Activated T-cell treated with anti-CD3 and anti-CD28 coated beads for 1 hour (primary cell): ENCODE measurements around the gene DCAF17.
"Not testable (repeated sequence)": the region's sequence is repeated elsewhere in the genome, so short reads cannot be mapped to it uniquely, and the experiment has no call there.

Source experiments
- DNase-seq: peaks from one replicate; pipeline ENCODE4 v3.0.0-alpha.2; 2020; ENCODE audit warnings: low read depth

The DCAF17 gene

DNA sequence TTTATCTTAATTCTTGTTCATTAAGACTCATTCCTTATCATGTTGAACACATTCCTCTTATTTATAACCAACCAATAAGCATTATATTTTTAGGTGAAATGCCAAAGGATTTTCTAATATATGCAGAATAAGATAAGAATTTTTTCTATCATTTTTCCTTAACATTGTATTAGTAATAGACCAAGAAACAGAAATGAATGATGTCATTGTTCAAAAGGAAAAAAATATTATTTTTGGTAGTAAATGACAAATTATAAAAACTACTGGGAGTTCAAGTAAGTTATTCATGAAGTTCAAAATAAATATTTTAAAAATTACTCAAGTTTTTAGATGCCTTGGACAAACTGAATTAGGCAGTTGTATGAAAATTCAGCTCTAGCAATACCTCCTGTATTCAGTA is 25.5 kb downstream of the DCAF17 start:
- DNase-seq: no peak

GRCh38 chr2:171460537-171460936 is 26.5 kb downstream of the DCAF17 start:
- DNase-seq: no peak

DNA sequence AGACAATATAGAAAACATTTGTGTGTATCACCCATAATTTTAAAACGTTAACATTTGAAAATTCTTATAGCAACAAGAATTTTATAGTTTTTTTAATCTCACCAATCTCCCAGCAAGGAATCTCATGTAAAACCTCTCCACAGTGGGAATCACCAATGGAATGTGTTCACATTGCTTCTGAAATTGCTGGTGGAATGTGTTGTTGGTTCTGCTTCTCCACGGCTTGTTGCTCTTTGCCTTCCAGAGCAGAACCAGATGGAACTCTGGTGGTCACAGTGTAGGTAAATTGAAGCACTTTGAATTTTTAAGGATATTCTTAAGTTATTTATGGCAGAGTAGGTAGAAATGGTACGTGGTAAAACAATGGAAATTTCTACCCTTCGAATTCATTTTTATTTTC is 35.1 kb downstream of the DCAF17 start:
- no peak for DNase-seq

DNA sequence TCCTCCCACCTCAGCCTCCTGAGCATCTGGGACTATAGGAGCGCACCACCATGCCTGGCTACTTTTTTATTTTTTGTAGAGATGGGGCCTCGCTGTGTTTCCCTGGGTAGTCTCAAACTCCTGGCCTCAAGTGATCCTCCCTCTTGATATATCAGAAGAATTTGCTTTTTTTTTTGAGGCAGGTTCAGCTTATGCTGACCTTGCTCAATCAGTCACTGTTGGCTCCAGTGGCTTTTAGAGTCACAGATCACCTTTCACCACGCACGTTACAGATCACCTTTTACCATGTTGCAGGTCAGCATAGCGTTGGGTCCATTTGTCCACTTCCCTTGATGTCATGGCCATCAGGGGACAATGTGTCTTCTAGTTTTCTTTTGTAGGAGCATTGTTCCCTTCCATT is 36.1 kb downstream of the DCAF17 start:
- no peak for DNase-seq

DNA sequence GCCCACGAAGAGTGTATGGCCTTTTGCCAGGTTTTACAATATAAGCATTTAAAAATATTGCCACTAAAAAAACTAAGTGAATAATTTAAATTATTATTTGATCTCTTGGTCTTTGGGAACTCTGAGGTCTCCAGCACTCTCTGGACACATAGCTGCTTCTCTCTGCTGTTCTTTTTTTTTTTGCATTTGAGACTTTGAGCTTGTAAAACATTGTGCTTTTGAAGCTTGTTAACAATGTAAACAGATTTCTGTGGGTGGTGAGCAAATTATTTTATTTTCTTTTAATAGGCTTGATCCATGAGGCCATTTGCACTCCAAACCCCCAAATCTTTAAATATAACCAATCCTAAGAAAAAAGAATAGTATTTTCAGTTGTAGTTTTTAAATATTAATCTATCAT is 42.0 kb downstream of the DCAF17 start:
- no peak for DNase-seq

DNA sequence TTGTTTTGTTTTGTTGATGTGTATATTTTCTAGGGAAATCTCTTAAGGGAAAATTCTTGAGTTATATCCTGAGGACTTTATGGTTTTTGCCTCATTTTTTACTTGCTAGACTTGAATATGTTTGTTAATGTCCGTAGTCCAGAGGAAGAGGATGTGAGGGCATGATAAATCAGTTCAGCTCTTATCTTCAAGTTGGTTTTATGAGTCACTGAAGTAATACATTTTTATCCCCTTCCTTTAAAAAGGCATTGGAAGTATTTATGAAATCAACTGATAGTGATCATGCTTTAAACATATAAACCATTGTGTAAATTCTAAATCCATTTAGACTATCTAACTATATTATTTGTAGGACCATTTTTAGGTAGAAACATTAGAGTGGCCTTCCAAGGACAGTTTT is 44.3 kb downstream of the DCAF17 start:
- no peak for DNase-seq

DNA sequence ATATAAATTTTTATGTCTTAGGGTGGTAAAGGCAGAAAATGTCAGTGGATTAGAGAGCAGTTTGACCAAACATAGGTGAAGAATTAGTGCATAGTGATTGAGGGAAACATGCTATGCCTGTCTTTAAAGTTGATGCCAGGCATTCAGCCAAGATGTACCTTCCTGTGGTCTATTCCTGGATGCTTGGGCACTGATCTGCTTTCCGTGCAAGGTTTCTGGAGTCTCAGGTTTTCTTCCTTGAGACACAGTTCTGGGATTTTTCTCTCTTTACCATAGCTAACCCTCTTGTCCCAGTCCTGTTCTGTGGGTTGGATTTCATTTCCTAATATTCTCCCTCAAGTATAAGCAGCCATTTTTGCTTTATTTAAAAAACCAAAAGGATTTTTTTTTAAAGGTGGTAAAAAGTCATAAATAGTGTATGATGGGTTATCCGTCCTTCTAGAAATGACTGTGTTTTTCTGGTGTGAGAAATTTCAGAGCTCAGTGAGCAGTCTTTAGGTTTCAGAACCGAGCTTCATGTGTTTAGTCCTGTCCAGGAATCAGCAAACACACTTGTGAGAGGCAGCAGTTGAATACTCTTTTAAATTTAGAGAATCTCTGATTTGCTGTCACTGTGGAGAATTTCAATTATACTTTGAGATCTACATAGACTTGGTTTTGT is 45.3 kb downstream of the DCAF17 start:
- no peak for DNase-seq

DNA sequence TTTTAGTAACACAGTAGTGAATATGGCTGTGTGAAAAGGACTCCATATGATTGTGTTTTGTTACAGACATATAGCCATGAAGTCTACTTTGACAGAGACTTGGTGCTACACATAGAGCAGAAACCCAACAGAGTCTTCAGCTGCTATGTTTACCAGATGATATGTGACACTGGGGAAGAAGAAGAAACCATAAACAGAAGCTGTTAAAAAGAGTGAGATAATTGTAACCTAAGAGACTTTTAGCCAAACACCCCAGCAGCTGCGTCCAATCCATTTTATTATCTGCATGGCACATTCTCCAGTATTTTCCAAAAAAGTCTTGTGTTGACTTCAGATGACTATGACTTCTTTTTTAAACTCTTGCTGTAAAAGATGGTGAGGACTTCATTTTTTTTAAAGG is 46.9 kb downstream of the DCAF17 start:
- DNase-seq: no peak

DNA sequence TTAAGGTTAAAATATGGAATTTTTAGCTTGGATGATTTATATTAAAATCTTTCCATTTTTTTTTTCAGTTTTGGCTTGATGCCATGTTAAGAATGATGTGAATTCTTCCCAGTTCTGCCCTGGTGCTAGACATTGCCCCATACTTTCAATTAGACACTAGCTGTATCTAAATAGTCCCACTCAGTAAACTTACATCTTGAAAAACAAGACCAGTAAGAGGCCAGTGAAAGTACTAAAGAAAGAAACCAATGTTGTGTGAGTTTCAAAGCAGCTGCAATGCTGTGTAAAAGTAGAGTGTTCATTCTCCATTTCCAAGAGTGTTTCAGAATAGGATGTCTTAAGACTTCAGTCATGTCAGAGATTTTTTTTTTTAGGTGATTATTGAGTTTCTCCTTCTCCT is 48.3 kb downstream of the DCAF17 start:
- DNase-seq: no peak

GRCh38 chr2:171482877-171483276 is 48.9 kb downstream of the DCAF17 start:
- no peak for DNase-seq

DNA sequence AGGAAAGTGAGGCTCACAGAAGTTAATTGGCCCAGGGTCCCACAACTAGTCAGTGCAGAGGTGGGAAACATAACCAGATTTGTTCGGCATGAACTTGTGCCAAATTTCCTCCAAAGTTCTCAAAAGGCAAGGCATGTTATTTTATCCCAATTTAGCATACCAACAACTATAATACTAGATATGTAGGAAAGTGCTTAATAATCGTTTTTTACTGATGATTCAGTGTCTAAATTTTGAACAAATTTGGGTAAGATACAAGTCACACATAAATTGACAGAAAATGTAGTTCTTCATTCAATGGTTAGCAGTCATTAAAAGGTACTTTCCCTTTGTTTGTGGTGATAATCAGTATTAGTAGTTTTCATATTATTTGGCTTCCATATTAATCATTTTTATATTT is 49.8 kb downstream of the DCAF17 start:
- no peak for DNase-seq

DNA sequence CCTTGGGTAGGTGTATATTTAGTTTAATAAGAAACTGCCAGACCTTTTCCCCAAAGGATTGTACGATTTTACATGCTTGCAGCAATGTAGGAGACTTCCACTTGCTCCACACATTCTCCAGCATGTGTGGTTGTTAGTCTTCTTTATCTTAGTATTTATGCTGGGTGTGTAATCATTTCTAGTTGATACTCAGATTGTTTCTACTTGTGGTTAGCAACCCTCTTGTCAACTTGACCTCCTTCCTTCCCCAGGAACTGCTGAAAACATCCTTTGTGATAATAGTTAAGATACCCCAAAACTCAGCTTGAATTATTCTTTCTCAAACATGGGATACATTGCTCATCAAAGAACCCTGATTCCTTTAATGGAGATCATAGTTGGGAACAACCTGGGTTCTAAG is 51.1 kb downstream of the DCAF17 start:
- no peak for DNase-seq

DNA sequence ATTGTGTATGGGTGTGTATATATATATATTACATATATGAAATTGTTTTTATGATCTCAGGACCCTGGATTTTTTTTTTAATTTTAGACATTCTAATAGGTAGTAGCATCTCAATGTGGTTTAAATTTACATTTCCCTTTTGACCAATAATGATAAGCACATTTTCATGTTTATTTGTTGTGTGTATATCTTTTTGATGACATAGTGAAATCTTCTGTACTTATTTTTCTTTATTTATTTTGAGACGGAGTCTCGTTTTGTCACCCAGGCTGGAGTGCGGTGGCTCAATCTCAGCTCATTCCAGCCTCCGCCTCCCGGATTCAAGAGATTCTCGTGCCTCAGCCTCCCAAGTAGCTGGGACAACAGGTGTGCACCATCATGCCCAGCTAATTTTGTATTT is 53.2 kb downstream of the DCAF17 start:
- DNase-seq: no peak

- DNase-seq: no peak
These were observed 53.8 kb downstream of the DCAF17 start for GRCh38 chr2:171487803-171488259.

DNA sequence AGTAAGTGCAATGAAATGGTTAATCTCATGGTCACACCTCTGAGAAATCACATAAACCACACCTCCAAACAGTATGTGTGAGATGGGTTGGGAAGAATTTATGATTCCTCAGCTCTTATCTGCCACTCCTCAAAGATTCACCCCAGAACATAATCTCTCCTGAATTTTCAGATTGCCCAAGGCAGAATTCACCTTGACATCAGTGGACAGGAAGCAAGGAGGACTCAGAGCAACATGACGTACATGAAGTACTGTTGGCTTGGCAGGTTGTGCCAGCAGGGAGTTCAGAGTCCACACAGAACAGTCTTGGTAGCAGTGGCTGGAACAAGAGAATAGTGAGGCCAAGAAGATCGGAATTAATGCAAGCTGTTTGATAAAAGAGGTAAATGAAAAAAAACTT is 56.6 kb downstream of the DCAF17 start:
- DNase-seq: no peak

- DNase-seq: no peak
These were observed 57.3 kb downstream of the DCAF17 start for GRCh38 chr2:171491292-171491691.

- DNase-seq: no peak
These were observed 58.6 kb downstream of the DCAF17 start for GRCh38 chr2:171492664-171493063.

GRCh38 chr2:171497664-171498063 is 63.6 kb downstream of the DCAF17 start:
- not testable (repeated sequence) for DNase-seq

DNA sequence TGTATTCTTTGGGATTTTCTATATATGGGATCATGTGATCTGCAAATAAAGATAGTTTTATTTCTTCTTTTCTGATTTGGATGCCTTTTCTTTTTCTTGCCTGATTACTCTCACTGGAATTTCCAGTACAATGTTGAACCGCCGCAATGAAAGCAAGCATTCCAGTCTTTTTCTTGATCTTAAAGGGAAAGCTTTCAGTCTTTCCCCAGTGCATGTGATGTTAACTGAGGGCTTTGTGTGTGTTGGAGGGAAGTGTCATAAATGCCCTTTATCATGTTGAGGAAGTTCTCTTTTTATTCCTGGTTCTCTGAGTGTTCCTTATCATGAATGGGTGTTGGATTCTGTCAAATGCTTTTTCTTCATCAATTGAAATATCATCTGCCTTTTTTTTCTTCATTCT is 71.3 kb downstream of the DCAF17 start:
- no peak for DNase-seq

DNA sequence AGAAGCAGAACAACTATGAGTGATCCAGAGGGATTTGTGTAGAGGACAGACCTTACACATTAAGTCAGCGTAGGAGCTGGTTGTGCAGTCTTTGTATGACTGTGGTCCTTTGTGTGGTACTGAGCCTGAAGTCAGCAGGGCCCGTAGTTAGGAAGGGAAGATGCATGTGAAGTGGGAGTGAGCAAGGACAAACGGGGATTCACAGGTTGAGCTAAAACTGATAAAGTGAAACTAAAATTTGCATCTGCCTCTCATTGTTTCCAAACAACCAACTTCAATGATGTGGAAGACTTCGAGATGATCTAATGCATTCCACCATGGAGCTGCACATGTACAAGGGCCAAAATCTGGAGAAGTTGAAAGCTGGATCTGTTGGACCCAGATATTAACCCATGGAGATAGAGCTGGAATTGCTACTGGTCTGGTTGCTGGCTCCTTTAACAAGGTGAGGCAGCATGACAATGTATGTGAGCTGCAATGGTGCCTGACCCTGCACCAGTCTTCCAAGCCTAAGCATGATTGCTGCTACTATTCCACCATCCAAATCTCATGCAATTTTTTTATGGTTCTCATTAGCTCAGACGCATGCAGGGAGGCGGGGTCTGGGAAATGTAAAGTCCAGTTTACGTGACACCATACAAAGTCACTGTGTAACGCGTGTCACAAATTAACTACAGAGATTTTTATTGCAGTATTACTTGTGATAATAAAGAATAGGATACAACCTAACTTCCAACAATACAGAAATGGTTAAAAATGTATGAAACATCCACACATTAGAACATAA is 76.1 kb downstream of the DCAF17 start:
- DNase-seq: no peak

DNA sequence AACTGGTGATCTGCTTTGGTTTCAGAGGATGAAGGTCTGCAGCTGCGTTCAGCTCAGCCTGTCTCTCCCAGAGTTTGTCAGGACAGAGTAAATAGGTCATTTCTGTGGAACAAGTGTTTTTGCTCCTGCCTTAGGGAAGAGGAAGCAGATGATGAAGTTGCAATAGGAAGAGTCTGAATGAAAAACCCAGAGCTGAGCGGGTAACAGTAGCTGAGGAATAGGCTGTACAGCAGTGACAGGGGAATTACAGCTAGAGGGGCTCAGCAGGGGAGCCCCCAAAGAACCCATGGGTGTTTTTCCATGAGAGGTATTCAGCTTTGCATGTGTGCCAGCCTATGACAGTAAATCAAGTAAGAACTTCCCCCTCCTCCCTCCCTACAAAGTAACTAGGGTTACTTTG is 78.0 kb downstream of the DCAF17 start:
- no peak for DNase-seq

DNA sequence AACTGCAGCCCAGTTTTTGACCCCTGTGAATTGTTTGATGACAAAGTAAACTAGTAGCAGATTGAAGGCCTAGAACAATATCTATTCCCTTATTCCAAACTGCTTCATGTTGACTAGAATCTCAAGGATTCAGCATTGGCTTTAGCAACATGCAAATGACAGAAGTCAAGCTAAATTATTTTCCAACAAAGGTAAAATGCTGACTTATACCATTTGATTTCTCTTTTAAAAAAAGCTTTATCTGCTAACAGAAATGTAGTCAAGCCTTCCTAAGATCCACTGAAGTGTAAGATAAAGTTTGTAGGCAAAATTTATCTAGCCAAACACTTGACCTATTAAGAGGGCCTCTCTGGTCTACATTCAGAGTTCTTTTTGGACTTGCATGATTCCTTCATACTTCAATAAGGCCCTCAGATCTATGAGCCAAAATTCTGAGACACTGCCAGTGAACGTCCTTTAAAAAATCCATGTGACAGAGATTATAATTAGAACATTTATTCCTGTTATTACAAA is 78.7 kb downstream of the DCAF17 start:
- DNase-seq: no peak

- DNase-seq: no peak
These were observed 79.7 kb downstream of the DCAF17 start for GRCh38 chr2:171513719-171514160.
